Neural cell (in vitro differentiated cells): ENCODE data around the gene LENEP.

Experiments
- CTCF ChIP-seq: fragments of 450-650 bp; IDR thresholded peaks from 2 replicates; pipeline ENCODE4 v1.5.1; 2014; ENCODE audit warnings: antibody characterized with exemption, mild to moderate bottlenecking, moderate library complexity; ENCODE audit not compliant: poor library complexity, severe bottlenecking
- EZH2 ChIP-seq: fragments of 200-600, 300-800 bp; shearing (Covaris generic), sonication (generic); IDR thresholded peaks from 2 replicates; pipeline ENCODE4 v1.6.1; 2014; ENCODE audit warnings: antibody characterized with exemption, low read length, borderline replicate concordance, mild to moderate bottlenecking; ENCODE audit not compliant: insufficient read depth, poor library complexity, severe bottlenecking
- POLR2AphosphoS5 ChIP-seq: IDR thresholded peaks from 2 replicates; pipeline ENCODE4 v1.6.1; 2012

GRCh38 chr1:154973344-154974101 is 19.9 kb upstream of the LENEP start:
- TF ChIP-seq CTCF (peak; percentile 67), POLR2AphosphoS5 (no peak), EZH2 (no peak)
